ENCODE data around the gene TBC1D8. TPM values are rescaled to one million over a fixed set of nuclear protein-coding genes. Genes with fewer than 3 reads are reported as not detected.

The TBC1D8 gene
- total RNA-seq, 3 donors from 2014 or later (not counting 1 experiment from before 2014, with no cell fraction given): 2.2 to 8.7 (median 5.1) TPM

- H3K4me3 Mint-ChIP-seq: no peak overlapping the region
- H3K36me3 ChIP-seq (ENCODE audit: control insufficient read depth, insufficient read depth, low read length): no peaks in the 10 kb centered on the region
- no peak overlapping the region for H3K27ac ChIP-seq (ENCODE audit: low read length)
- H3K27ac Mint-ChIP-seq: no peak overlapping the region
- 96% methylated on average over 9 of the region's 9 CpGs for WGBS (ENCODE audit: insufficient coverage)
- DNase-seq (no peak), ATAC-seq (no peak)
- H3K27me3 Mint-ChIP-seq (ENCODE audit: low read depth in 2 of 2): peaks cover 0 to 8% of the 10 kb centered on the region in 2 donors
- TF ChIP-seq CTCF (IDR thresholded peaks at IDR 0.05): no peak
- no peak overlapping the region for H3K4me3 ChIP-seq (ENCODE audit: low read length)
- H3K9me3 ChIP-seq (ENCODE audit: control insufficient read depth, insufficient read depth, low read length): no peaks in the 10 kb centered on the region
- H3K36me3 Mint-ChIP-seq: no peaks in the 10 kb centered on the region
- intact Hi-C loops (cut with micrococcal nuclease): no loop called here
- H3K27me3 ChIP-seq (ENCODE audit: control insufficient read depth, insufficient read depth, low read length): no peaks in the 10 kb centered on the region
- no peaks in the 10 kb centered on the region for H3K4me1 ChIP-seq (ENCODE audit: control insufficient read depth, insufficient read depth, low read length)
- no peaks in the 10 kb centered on the region for H3K9me3 Mint-ChIP-seq
- H3K4me1 Mint-ChIP-seq: peaks cover 0 to 7% of the 10 kb centered on the region in 2 donors
Measured at GRCh38 chr2:100990166-100990565, 161.0 kb downstream of the TBC1D8 start.

DNA sequence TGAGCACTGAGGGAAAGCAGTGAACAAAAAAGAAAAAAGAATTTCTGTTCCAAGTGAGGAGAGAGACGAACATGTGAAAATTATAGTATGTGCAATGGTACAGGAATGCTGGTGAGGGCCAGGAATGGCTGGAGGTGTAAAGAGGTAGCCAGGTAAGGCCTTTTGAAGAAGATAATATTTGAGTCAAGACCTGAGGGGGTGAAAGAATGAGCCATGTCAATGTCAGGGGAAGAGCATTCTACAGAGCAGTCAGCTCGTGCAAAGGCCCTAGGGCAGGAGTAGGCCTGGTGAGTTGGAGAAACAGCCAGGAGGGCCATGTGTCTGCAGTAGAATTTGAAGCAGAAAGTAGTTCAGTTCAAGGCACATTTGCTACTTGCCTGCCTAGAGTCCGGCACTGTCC lies 161.5 kb downstream of the TBC1D8 start:
- peaks cover 0 to 12% of the 10 kb centered on the region in 2 donors for H3K27me3 Mint-ChIP-seq (ENCODE audit: low read depth in 2 of 2)
- no peaks in the 10 kb centered on the region for H3K9me3 ChIP-seq (ENCODE audit: control insufficient read depth, insufficient read depth, low read length)
- no peaks in the 10 kb centered on the region for H3K36me3 ChIP-seq (ENCODE audit: control insufficient read depth, insufficient read depth, low read length)
- H3K27ac Mint-ChIP-seq: no peak overlapping the region
- H3K36me3 Mint-ChIP-seq: no peaks in the 10 kb centered on the region
- TF ChIP-seq CTCF (IDR thresholded peaks at IDR 0.05): no peak
- H3K4me3 ChIP-seq (ENCODE audit: low read length): no peak overlapping the region
- no peak overlapping the region for H3K27ac ChIP-seq (ENCODE audit: low read length)
- no peaks in the 10 kb centered on the region for H3K4me1 ChIP-seq (ENCODE audit: control insufficient read depth, insufficient read depth, low read length)
- intact Hi-C loops (cut with micrococcal nuclease): no loop called here
- WGBS (ENCODE audit: insufficient coverage): 87% methylated on average over 3 of the region's 3 CpGs
- peaks cover 0 to 11% of the 10 kb centered on the region in 2 donors for H3K4me1 Mint-ChIP-seq
- no peak overlapping the region for H3K4me3 Mint-ChIP-seq
- H3K27me3 ChIP-seq (ENCODE audit: control insufficient read depth, insufficient read depth, low read length): no peaks in the 10 kb centered on the region
- DNase-seq: no peak
- no peaks in the 10 kb centered on the region for H3K9me3 Mint-ChIP-seq
- no peak for ATAC-seq

DNA sequence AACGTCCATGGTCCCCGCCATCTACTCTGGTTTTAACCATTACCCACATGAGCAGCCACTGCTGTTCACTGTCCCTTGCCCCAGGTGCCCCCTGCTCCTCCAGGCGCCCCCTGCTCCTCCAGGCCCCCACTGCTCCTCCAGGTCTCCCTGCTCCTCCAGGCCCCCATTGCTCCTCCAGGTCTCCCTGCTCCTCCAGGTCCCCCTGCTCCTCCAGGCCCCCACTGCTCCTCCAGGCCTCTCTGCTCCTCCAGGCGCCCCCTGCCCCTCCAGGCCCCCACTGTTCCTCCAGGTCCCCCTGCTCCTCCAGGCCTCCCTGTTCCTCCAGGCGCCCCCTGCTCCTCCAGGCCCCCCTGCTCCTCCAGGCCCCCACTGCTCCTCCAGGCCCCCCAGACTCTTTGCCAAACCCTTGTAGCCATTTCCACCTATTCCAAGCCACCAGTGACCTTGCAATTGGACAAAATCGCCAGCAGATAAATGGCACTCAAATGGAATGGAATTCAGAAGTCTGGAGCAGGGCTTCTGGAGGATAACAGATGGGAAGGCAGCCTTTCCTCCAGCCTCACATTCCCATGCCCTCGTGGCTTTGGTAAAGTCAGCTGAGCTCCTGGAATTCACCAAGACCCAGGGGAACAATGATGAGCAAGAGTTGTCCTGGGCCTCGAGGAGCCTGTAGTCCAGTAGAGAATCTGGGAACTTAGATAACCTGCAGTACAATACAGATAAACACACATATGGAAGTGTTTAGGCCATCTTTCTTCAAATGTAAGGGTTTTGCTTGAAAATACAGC lies 162.4 kb downstream of the TBC1D8 start:
- no peak for TF ChIP-seq CTCF (IDR thresholded peaks at IDR 0.05)
- 74% methylated on average over 7 of the region's 8 CpGs for WGBS (ENCODE audit: insufficient coverage)
- Mint-ChIP-seq H3K36me3 (no peaks in the 10 kb centered on the region), H3K9me3 (no peaks in the 10 kb centered on the region), H3K27me3 (ENCODE audit: low read depth in 2 of 2) (peaks cover 0 to 10% of the 10 kb centered on the region in 2 donors), H3K4me3 (no peak overlapping the region), H3K4me1 (peaks cover 0 to 11% of the 10 kb centered on the region in 2 donors), H3K27ac (no peak overlapping the region)
- H3K27ac ChIP-seq (ENCODE audit: low read length): no peak overlapping the region
- no peaks in the 10 kb centered on the region for H3K4me1 ChIP-seq (ENCODE audit: control insufficient read depth, insufficient read depth, low read length)
- no peak for ATAC-seq
- intact Hi-C loops (cut with micrococcal nuclease): no loop called here
- no peaks in the 10 kb centered on the region for H3K9me3 ChIP-seq (ENCODE audit: control insufficient read depth, insufficient read depth, low read length)
- DNase-seq: no peak
- no peaks in the 10 kb centered on the region for H3K27me3 ChIP-seq (ENCODE audit: control insufficient read depth, insufficient read depth, low read length)
- no peak overlapping the region for H3K4me3 ChIP-seq (ENCODE audit: low read length)
- no peaks in the 10 kb centered on the region for H3K36me3 ChIP-seq (ENCODE audit: control insufficient read depth, insufficient read depth, low read length)

DNA sequence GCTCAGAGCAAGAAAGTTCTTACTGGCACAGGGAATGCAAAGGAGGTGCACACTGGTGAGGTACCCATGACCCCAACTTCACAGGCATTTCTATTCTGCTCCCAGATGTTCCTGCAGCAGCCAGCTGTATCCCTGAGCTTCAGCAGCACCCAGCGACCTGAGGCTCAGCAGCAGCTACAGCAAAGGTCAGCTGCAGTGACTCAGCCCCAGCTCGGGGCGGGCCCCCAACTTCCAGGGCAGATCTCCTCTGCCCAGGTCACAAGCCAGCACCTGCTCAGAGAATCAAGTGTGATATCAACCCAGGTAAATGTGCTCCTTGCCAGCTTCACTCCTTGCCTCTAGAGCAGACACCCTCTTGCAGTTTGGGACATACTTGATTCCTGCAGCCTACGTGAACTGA lies 163.2 kb downstream of the TBC1D8 start:
- Histone ChIP-seq H3K4me3 (ENCODE audit: low read length) (no peak overlapping the region), H3K27ac (ENCODE audit: low read length) (no peak overlapping the region), H3K4me1 (ENCODE audit: control insufficient read depth, insufficient read depth, low read length) (no peaks in the 10 kb centered on the region), H3K9me3 (ENCODE audit: control insufficient read depth, insufficient read depth, low read length) (no peaks in the 10 kb centered on the region), H3K27me3 (ENCODE audit: control insufficient read depth, insufficient read depth, low read length) (no peaks in the 10 kb centered on the region), H3K36me3 (ENCODE audit: control insufficient read depth, insufficient read depth, low read length) (no peaks in the 10 kb centered on the region)
- intact Hi-C loops (cut with micrococcal nuclease): no loop called here
- no peaks in the 10 kb centered on the region for H3K9me3 Mint-ChIP-seq
- H3K4me3 Mint-ChIP-seq: no peak overlapping the region
- WGBS (ENCODE audit: insufficient coverage): 87% methylated on average over 4 of the region's 4 CpGs
- TF ChIP-seq CTCF (IDR thresholded peaks at IDR 0.05): no peak
- no peak overlapping the region for H3K27ac Mint-ChIP-seq
- H3K27me3 Mint-ChIP-seq (ENCODE audit: low read depth in 2 of 2): peaks cover 0 to 10% of the 10 kb centered on the region in 2 donors
- no peak for DNase-seq
- peaks cover 0 to 11% of the 10 kb centered on the region in 2 donors for H3K4me1 Mint-ChIP-seq
- H3K36me3 Mint-ChIP-seq: no peaks in the 10 kb centered on the region
- no peak for ATAC-seq
